GM18511 (cell line): ENCODE results near the gene RAB36.
A peak's percentile ranks its signal among the peaks of the same experiment; 100 is the strongest.

Experiments used
- ATAC-seq: cut with Tn5 transposase; IDR thresholded peaks from one replicate; pipeline ENCODE4 v1.9.1; 2021; ENCODE audit warnings: mild to moderate bottlenecking, moderate library complexity; ENCODE audit not compliant: unreplicated experiment

The RAB36 gene

DNA sequence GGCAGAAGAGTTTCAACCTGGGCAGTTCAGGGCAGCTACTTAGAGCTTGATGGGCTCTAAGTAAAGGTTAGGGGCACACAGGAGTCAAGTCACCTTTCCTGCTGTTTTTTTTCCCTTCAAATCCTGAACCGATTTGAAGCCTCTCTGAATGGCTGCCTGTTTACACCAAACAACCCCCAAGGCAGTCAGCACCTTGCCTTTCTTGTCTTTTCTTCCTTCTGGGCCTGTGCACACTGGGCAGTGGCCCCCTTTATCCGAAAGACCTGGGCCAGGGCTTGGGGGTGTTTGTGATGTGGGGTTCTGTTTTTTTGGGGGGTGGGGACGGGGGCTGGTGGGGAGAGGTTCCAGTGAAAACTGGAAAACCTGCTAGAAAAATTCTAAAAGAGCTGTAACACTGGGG lies 7.8 kb upstream of the RAB36 start:
- ATAC-seq, result no peak

- ATAC-seq, result peak; percentile 63
These were observed 7.2 kb upstream of the RAB36 start for GRCh38 chr22:23137905-23138561.

DNA sequence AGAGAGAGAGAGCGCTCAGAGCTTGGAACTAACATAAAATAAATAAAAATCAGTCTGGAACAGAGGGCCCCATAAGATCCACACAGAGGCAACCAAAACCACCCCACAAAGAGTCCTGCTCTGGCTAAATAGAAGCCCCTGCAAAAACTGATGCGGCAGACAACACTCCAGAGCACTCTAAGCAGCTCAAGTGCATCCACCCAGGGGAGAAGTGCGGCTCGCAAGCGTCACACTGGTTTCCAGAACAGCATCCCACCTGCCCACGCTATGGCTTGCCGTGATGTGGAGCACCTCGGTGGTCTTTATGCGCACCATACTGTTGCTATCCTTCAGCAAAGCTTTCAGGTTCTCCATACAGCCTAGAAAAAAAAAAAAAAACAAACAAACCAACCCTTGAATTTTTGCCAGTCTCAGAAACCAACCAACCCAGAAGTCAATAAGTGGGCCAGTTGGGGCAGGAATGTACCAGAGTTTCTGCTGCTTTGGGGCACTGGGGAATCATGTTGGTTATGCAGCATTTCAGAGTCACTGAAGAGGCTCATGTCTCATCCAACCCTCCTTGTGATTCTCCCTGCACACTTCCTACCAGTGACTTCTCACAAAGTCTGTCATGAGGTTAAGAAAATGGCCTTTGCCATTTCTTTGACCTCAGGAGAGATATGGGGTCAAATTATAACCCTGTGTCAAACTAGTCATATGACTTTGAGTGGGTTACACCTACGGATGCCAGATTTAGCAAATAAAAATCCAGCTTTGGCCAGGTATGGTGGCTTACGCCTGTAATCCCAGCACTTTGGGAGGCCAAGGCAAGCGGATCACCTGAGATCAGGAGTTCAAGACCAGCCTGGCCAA lies 6.5 kb upstream of the RAB36 start:
- no peak for ATAC-seq

GRCh38 chr22:23140385-23140784 lies 4.9 kb upstream of the RAB36 start:
- no peak for ATAC-seq

- ATAC-seq, result no peak
These were observed 2.7 kb upstream of the RAB36 start for GRCh38 chr22:23142546-23143105.

DNA sequence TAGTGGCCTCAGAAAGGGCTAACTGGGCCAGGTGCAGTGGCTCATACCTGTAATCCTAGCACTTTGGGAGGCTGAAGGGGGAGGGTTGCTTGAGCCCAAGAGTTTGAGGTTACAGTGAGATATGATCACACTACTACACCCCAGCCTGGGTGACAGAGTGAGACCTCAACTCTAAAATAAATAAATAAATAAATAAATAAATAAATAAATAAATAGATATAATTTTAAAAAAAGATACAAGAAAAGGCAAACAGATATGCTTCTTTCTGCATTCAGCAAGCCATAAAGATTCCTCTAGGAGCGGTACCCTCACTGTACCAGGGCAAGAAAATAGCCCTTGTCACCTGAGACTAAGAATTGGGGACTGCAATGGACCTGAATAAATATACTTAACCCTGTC lies 2.2 kb upstream of the RAB36 start:
- no peak for ATAC-seq

DNA sequence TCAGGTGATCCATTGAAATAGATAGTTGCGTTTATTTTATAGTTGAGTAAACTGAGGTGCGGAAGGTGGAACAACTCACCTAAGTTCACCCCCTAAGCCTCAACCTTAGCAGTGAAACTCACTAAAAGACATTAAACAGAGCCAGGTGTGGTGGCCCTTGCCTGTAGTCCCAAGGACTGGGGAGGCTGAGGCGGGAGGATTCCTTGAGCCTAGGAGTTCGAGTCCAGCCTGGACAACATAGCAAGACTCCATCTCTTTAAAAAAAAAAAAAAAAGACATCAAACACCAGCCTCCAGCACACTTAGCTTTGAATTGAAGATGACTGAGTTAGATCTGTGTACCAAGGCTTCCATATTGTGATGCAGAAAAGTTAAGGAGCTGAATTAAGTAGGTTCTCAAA lies 845 bp upstream of the RAB36 start:
- no peak for ATAC-seq

- ATAC-seq, result no peak
These were observed 697 bp downstream of the RAB36 start for GRCh38 chr22:23145878-23146470.

- no peak for ATAC-seq
These were observed 1.4 kb downstream of the RAB36 start for GRCh38 chr22:23146478-23147205.

- ATAC-seq, result no peak
These were observed 2.5 kb downstream of the RAB36 start for GRCh38 chr22:23147617-23148387.

- no peak for ATAC-seq
These were observed 4.5 kb downstream of the RAB36 start for GRCh38 chr22:23149743-23150238.

- no peak for ATAC-seq
These were observed 5.5 kb downstream of the RAB36 start for GRCh38 chr22:23150762-23151161.

- ATAC-seq, result no peak
These were observed 6.5 kb downstream of the RAB36 start for GRCh38 chr22:23151827-23152226.

DNA sequence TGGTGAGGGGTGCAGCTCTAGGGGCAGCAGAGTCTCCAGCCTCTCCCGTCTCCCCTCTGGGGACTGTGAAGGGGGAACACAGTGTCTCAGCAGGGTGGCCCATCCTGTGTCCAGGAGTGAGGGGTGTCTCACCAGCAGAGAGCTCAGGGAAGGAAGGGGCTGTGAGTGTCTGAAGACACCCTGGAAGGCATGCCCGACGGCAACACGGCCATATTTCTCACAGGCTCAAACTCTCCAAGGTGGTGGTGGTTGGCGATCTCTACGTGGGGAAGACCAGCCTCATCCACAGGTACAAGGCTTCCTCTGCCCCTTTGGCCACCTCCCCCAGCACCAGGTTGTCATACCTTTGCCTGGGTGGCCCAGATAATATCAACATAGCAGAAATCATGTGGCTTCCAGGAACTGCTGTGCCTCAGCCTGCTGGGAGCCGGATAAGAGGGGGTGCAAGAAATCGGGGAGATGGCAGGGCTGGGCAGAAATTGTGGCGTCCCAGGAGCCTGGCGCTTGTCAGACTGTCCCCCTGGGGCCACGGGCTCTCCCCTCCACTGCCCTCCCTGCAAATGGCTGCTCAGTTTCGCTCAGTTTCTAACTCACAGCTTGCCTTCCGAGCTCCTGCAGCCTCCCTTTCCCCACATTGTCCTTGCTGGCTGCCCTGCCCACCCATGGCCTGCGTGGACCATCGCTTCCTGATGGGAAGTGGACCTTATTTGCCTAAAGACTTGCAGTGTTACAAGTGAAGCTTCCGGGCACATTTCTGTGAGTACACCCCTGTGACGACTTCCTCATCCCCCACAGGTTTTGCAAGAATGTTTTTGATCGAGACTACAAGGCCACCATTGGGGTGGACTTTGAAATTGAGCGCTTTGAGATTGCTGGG lies 7.2 kb downstream of the RAB36 start:
- ATAC-seq, result no peak

GRCh38 chr22:23153994-23154393 lies 8.7 kb downstream of the RAB36 start:
- ATAC-seq, result no peak

DNA sequence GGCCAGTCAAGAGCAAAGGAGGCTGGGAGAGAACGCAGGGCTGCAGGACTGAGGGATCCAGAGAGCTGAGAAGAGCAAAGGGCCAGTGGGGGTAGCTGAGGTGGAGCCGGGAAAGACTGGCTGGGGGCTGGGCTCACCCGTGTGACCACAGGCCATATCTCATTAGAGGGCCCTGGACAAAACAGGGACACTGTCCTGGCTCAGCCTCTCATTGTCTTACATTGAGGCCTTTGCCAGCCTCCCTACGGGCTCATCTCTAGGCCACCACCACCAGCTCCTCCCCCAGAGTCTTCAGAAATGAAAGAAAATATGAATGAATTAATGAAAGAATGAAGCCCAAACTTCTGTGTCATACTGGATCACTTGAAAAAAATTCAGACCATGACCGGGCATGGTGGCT lies 9.2 kb downstream of the RAB36 start:
- no peak for ATAC-seq

DNA sequence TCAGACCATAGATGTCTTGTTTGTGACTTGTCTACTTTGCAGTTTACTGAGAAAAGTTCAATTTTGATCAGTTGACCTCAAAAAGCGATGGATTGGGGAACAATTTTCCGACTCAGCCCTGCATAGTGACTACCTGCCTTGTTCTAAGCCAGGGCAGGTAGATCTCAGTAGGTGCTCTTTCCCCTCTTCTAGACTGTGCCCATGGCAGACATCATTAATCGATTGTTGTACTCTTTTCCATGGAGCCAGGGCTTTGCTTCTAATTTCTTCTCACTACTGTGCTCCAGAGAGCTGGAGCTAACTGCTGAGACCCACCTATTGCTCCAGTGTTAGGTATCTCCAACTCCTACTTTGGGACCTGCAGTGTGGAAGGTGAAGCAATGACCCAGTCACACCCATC lies 9.9 kb downstream of the RAB36 start:
- ATAC-seq, result no peak

- ATAC-seq, result no peak
These were observed 10.6 kb downstream of the RAB36 start for GRCh38 chr22:23155831-23156230.

- no peak for ATAC-seq
These were observed 11.0 kb downstream of the RAB36 start for GRCh38 chr22:23156286-23156685.
